ENCODE results near the gene ATP6V0B. TPM values are rescaled to one million over a fixed set of nuclear protein-coding genes. Genes with fewer than 3 reads are reported as not detected.

Gene ATP6V0B
- total RNA-seq (2022; extraction: Qiagen RNA extraction; ENCODE audit: low read depth): 104 to 166 TPM (median 140 TPM) in 5 replicates

GRCh38 chr1:43974443-43975248 lies at the start of gene ATP6V0B:
Gene ATP6V0B, plus strand, starts transcription at chr1:43974960. Its CDS starts 81 bp downstream, at chr1:43975041.

GRCh38 chr1:43933386-43934100 lies 41.2 kb upstream of the ATP6V0B start, which contains the start of gene ARTN:
Gene ARTN, plus strand, starts transcription at chr1:43933801. Its CDS starts 1,856 bp downstream, at chr1:43935657.

GRCh38 chr1:43946236-43947060 lies 28.3 kb upstream of the ATP6V0B start, which contains the start of gene IPO13:
Gene IPO13, plus strand, starts transcription at chr1:43946950. Its CDS starts 651 bp downstream, at chr1:43947601.

GRCh38 chr1:43969746-43970466 lies 4.9 kb upstream of the ATP6V0B start, which contains the start of gene DPH2:
Gene DPH2, plus strand, starts transcription at chr1:43970010. Its CDS starts 166 bp downstream, at chr1:43970176.

GRCh38 chr1:43978551-43979260 lies 3.9 kb downstream of the ATP6V0B start, which contains the start of gene B4GALT2:
Gene B4GALT2, plus strand, starts transcription at chr1:43979210. Its CDS starts 1,951 bp downstream, at chr1:43981161.

GRCh38 chr1:43991476-43992231 lies 16.9 kb downstream of the ATP6V0B start, which contains the start of gene CCDC24:
Gene CCDC24, plus strand, starts transcription at chr1:43991599. Its CDS starts 280 bp downstream, at chr1:43991879.

Other genes with a start within 250 kb of the ATP6V0B start
- 0.23 to 0.42 TPM (median 0.30 TPM) in 4 of 5 replicates, not detected in the other for gene ARTN, start 41.2 kb upstream of the ATP6V0B start, total RNA-seq (2022; extraction: Qiagen RNA extraction; ENCODE audit: low read depth)
- gene IPO13, start 28.0 kb upstream of the ATP6V0B start, total RNA-seq (2022; extraction: Qiagen RNA extraction; ENCODE audit: low read depth): 10.4 to 18.4 TPM (median 15.0 TPM) in 5 replicates
- gene DPH2, start 5.0 kb upstream of the ATP6V0B start, total RNA-seq (2022; extraction: Qiagen RNA extraction; ENCODE audit: low read depth): 40.4 to 48.2 TPM (median 43.8 TPM) in 5 replicates
- 51.0 to 71.1 TPM (median 64.6 TPM) in 5 replicates for gene B4GALT2, start 4.2 kb downstream of the ATP6V0B start, total RNA-seq (2022; extraction: Qiagen RNA extraction; ENCODE audit: low read depth)
- 5.8 to 6.8 TPM (median 6.7 TPM) in 5 replicates for gene CCDC24, start 16.6 kb downstream of the ATP6V0B start, total RNA-seq (2022; extraction: Qiagen RNA extraction; ENCODE audit: low read depth)
- 13.6 to 17.8 TPM (median 14.4 TPM) in 5 replicates for gene SLC6A9, start 56.5 kb downstream of the ATP6V0B start, total RNA-seq (2022; extraction: Qiagen RNA extraction; ENCODE audit: low read depth)
- 0.18 to 0.64 TPM (median 0.31 TPM) in 5 replicates for gene KLF17, start 143.9 kb downstream of the ATP6V0B start, total RNA-seq (2022; extraction: Qiagen RNA extraction; ENCODE audit: low read depth)
- not detected in 5 replicates for gene KLF18, start 166.7 kb downstream of the ATP6V0B start, total RNA-seq (2022; extraction: Qiagen RNA extraction; ENCODE audit: low read depth)
- 19.3 to 21.7 TPM (median 21.1 TPM) in 5 replicates for gene DMAP1, start 238.5 kb downstream of the ATP6V0B start, total RNA-seq (2022; extraction: Qiagen RNA extraction; ENCODE audit: low read depth)